AG09319 (cell line): ENCODE results near the gene JAM3.

Experiments used
- DNase-seq: peaks from one replicate; pipeline ENCODE4 v3.0.0-alpha.2; 2010; ENCODE audit warnings: low read depth; ENCODE audit errors: extremely low read depth
- CTCF ChIP-seq: IDR thresholded peaks from 2 replicates; pipeline ENCODE4 v1.5.1; 2011; ENCODE audit warnings: low read depth, mild to moderate bottlenecking, inconsistent platforms, low read length, moderate library complexity

Gene JAM3

GRCh38 chr11:134065381-134065780 lies 3.5 kb upstream of the JAM3 start:
- TF ChIP-seq CTCF, result no peak
- no peak for DNase-seq

GRCh38 chr11:134066943-134067885 lies 1.7 kb upstream of the JAM3 start:
- no peak for TF ChIP-seq CTCF
- DNase-seq, result no peak

- TF ChIP-seq CTCF, result no peak
- no peak for DNase-seq
Measured at GRCh38 chr11:134069426-134070341, 812 bp downstream of the JAM3 start.

- no peak for DNase-seq
- no peak for TF ChIP-seq CTCF
Measured at GRCh38 chr11:134070342-134070845, 1.5 kb downstream of the JAM3 start.

- DNase-seq, result no peak
- TF ChIP-seq CTCF, result no peak
Measured at GRCh38 chr11:134071306-134071705, 2.4 kb downstream of the JAM3 start.

GRCh38 chr11:134071766-134072402 lies 3.0 kb downstream of the JAM3 start:
- no peak for DNase-seq
- no peak for TF ChIP-seq CTCF
